Panc1 (cell line): Measurements from ENCODE around the gene RPH3AL. TPM values are rescaled to one million over a fixed set of nuclear protein-coding genes. Genes with fewer than 3 reads are reported as not detected.

ENCODE experiments used
- ATAC-seq: fragments of 200-7000 bp; cut with Tn5 transposase; 2 replicates; pipeline ENCODE4 v1.9.1; 2020; ENCODE audit warnings: mild to moderate bottlenecking, moderate library complexity
- BruUV-seq: library from RNA; stranded (reverse); fragments of 400-500 nt; replicated peaks from 2 replicates; lab custom pipeline; 2021; lab: Mats Ljungman, UMichigan
- CTCF ChIA-PET: fragments of 300-600 bp; sonication (Branson Sonifier 250); formaldehyde crosslinking; loops from one replicate; lab custom pipeline; 2022; ENCODE audit warnings: antibody characterized with exemption; lab: Charles Lee
- POLR2A ChIA-PET: fragments of 300-600 bp; sonication (Branson Sonifier 250); formaldehyde crosslinking; loops from one replicate; lab custom pipeline; 2022; ENCODE audit warnings: antibody characterized with exemption; lab: Charles Lee
- DNase-seq: peaks from one replicate; pipeline ENCODE4 v3.0.0-alpha.2; 2010; ENCODE audit warnings: low read depth, low spot score
- H3K27ac ChIP-seq: 2 replicates; pipeline ENCODE4 v1.5.1; 2011; ENCODE audit warnings: mild to moderate bottlenecking, low read length, inconsistent platforms
- H3K27me3 ChIP-seq: fragments of 200-500 bp; sonication (Bioruptor generic); 2 replicates; pipeline ENCODE4 v1.6.0; 2014; ENCODE audit warnings: low read length, inconsistent platforms; ENCODE audit not compliant: control insufficient read depth, insufficient read depth
- H3K36me3 ChIP-seq: fragments of 200-500 bp; sonication (Bioruptor generic); 2 replicates; pipeline ENCODE4 v1.5.1; 2014; ENCODE audit warnings: inconsistent platforms, mild to moderate bottlenecking, low read length, moderate library complexity; ENCODE audit not compliant: control insufficient read depth, insufficient read depth
- H3K4me1 ChIP-seq: 2 replicates; pipeline ENCODE4 v1.5.1; 2011; ENCODE audit warnings: inconsistent platforms, mild to moderate bottlenecking, low read length, moderate library complexity; ENCODE audit not compliant: control insufficient read depth, insufficient read depth
- H3K4me3 ChIP-seq, 2 experiments: 2 replicates each; pipeline ENCODE4 v1.5.1; 2011 to 2012; ENCODE audit warnings: low read depth in 2 of 2, low read length in 2 of 2, mild to moderate bottlenecking in 2 of 2, inconsistent platforms in 1 of 2, moderate library complexity in 1 of 2
- H3K9me3 ChIP-seq: fragments of 200-500 bp; sonication (Bioruptor generic); 2 replicates; pipeline ENCODE4 v1.5.1; 2014; ENCODE audit warnings: low read depth, mild to moderate bottlenecking, inconsistent platforms, low read length, moderate library complexity; ENCODE audit not compliant: control insufficient read depth, insufficient read depth
- CTCF ChIP-seq: fragments of 450-650 bp; IDR thresholded peaks from 2 replicates; pipeline ENCODE4 v1.5.1; 2017; ENCODE audit warnings: mild to moderate bottlenecking
- POLR2AphosphoS5 ChIP-seq: IDR thresholded peaks from 2 replicates; pipeline ENCODE4 v1.6.1; 2012; ENCODE audit warnings: mild to moderate bottlenecking, low read depth, low read length, moderate library complexity
- SIN3A ChIP-seq: IDR thresholded peaks from 2 replicates; pipeline ENCODE4 v1.6.1; 2012; ENCODE audit warnings: low read depth, mild to moderate bottlenecking, low read length, moderate library complexity, borderline replicate concordance; ENCODE audit not compliant: insufficient read depth
- TCF7L2 ChIP-seq: IDR thresholded peaks from 2 replicates; pipeline ENCODE4 v1.6.1; 2011; ENCODE audit warnings: mild to moderate bottlenecking, low read depth, low read length, inconsistent platforms
- in situ Hi-C: cut with HindIII; loops from 2 replicates; pipeline ENCODE4 v1.10.0; 2016; ENCODE audit warnings: low sequenced_read_pairs, low pct_unique_long_range_greater_than_20kb
- intact Hi-C: fragments of 100-400 bp; cut with micrococcal nuclease; formaldehyde crosslinking; loops from one replicate; pipeline ENCODE4 v1.10.0; 2022; ENCODE audit not compliant: unreplicated experiment
- total RNA-seq: library from RNA; stranded (reverse); gene quantifications from one replicate; pipeline ENCODE4 v1.2.1, GENCODE V29; 2021; ENCODE audit not compliant: unreplicated experiment
- TF ChIP-seq, protein P1 (sequence below), 2 experiments: IDR thresholded peaks; 2 replicates each; pipeline ENCODE4 v1.6.1; 2011 to 2012; ENCODE audit warnings: low read depth in 2 of 2, control low read depth in 1 of 2, low read length in 1 of 2, mild to moderate bottlenecking in 1 of 2, moderate library complexity in 1 of 2; ENCODE audit not compliant: insufficient read depth in 1 of 2

Gene RPH3AL
- total RNA-seq, 1 experiment from 2014 or later: 2.2 TPM

GRCh38 chr17:337022-337420 lies 15.6 kb downstream of the RPH3AL start:
- Histone ChIP-seq H3K36me3 (no peaks in the 10 kb centered on the region), H3K9me3 (no peaks in the 10 kb centered on the region), H3K4me1 (peaks cover 2% of the 10 kb centered on the region; the same call in 1 of the 2 replicates), H3K27me3 (no peaks in the 10 kb centered on the region), H3K4me3 (no peak overlapping the region), H3K27ac (no peak overlapping the region)
- DNase-seq (no peak), ATAC-seq (no peak)
- BruUV-seq: no TSS peak
- intact Hi-C loops: no loop called here
- in situ Hi-C loops: no loop called here
- ChIA-PET CTCF (no interaction called here), POLR2A (interaction anchor here (0.7 kb wide), 1 partner anchor 67 kb away, joined by 4 read pairs; no protein-coding TSS in a partner anchor)
- TF ChIP-seq, protein P1, sequence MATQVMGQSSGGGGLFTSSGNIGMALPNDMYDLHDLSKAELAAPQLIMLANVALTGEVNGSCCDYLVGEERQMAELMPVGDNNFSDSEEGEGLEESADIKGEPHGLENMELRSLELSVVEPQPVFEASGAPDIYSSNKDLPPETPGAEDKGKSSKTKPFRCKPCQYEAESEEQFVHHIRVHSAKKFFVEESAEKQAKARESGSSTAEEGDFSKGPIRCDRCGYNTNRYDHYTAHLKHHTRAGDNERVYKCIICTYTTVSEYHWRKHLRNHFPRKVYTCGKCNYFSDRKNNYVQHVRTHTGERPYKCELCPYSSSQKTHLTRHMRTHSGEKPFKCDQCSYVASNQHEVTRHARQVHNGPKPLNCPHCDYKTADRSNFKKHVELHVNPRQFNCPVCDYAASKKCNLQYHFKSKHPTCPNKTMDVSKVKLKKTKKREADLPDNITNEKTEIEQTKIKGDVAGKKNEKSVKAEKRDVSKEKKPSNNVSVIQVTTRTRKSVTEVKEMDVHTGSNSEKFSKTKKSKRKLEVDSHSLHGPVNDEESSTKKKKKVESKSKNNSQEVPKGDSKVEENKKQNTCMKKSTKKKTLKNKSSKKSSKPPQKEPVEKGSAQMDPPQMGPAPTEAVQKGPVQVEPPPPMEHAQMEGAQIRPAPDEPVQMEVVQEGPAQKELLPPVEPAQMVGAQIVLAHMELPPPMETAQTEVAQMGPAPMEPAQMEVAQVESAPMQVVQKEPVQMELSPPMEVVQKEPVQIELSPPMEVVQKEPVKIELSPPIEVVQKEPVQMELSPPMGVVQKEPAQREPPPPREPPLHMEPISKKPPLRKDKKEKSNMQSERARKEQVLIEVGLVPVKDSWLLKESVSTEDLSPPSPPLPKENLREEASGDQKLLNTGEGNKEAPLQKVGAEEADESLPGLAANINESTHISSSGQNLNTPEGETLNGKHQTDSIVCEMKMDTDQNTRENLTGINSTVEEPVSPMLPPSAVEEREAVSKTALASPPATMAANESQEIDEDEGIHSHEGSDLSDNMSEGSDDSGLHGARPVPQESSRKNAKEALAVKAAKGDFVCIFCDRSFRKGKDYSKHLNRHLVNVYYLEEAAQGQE (IDR thresholded peaks at IDR 0.05; ENCODE audit: insufficient read depth in 1 of 2, low read depth in 2 of 2, low read length in 1 of 2): no peak
- TF ChIP-seq POLR2AphosphoS5: no peak
- no peak for TF ChIP-seq TCF7L2
- TF ChIP-seq CTCF: no peak
- no peak for TF ChIP-seq SIN3A

DNA sequence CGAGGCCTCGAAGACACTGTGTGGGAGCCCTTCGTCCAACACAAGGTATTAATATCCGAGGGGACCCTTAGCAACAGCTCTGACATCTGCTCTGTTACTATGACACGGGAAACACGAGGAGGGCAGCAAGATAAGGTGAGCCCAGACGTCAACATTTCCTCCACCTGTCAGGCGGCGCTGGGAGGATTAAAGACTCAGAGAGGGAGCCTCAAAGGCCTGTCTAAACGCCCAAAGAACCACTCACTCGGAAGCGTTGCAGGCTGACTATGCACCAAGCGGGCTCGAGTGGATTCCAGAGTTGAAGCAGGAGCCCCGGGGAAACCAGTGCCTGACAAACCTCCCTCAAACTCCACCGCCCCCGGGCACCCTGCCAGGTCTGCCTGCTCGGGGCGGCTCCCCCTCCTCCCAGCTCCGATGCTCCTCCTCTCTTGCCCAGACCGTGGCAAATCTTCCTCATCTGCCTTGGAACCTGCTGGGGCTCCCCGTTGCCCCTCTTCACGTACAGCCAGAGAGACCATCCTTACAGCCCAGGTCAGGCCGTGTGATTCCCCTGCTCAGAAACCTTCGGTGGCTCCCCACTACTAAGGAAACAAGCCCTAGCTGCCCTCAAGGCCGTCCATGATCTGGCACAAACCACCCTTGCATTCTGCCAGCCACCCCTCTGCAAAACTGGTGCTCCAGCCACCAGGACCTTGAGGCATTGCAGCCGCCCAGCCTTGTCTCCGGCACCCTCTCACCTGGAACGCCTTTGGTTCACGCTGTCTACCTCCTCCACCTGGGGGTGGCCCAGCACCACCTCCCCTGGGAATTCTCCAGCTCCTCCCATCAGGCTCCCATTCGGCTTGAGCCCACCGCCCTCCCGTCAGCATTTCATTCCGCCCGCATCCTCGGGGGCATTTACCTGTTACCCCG lies 16.2 kb downstream of the RPH3AL start:
- in situ Hi-C loops: no loop called here
- H3K4me3 ChIP-seq: no peak overlapping the region
- TF ChIP-seq SIN3A (no peak), POLR2AphosphoS5 (no peak), TCF7L2 (no peak), CTCF (no peak)
- TF ChIP-seq, protein P1 (IDR thresholded peaks at IDR 0.05; ENCODE audit: insufficient read depth in 1 of 2, low read depth in 2 of 2, low read length in 1 of 2): no peak
- ChIA-PET CTCF (no interaction called here), POLR2A (no interaction called here)
- H3K9me3 ChIP-seq: no peaks in the 10 kb centered on the region
- H3K4me1 ChIP-seq: peaks cover 2% of the 10 kb centered on the region; the same call in 1 of the 2 replicates
- H3K36me3 ChIP-seq: no peaks in the 10 kb centered on the region
- intact Hi-C loops: no loop called here
- ATAC-seq (no peak), DNase-seq (no peak)
- no peaks in the 10 kb centered on the region for H3K27me3 ChIP-seq
- no peak overlapping the region for H3K27ac ChIP-seq
- no TSS peak for BruUV-seq
